Measurements from ENCODE around the gene TOPAZ1.
A peak's percentile ranks its signal among the peaks of the same experiment; 100 is the strongest.

The TOPAZ1 gene

GRCh38 chr3:44241706-44242105 lies at the start of gene TOPAZ1:
TOPAZ1 (plus strand) TSS chr3:44241886; CDS start chr3:44242054, 168 bp downstream.
- no peak for DNase-seq (ENCODE audit: low read depth in 1 of 2, low spot score in 1 of 2)

DNA sequence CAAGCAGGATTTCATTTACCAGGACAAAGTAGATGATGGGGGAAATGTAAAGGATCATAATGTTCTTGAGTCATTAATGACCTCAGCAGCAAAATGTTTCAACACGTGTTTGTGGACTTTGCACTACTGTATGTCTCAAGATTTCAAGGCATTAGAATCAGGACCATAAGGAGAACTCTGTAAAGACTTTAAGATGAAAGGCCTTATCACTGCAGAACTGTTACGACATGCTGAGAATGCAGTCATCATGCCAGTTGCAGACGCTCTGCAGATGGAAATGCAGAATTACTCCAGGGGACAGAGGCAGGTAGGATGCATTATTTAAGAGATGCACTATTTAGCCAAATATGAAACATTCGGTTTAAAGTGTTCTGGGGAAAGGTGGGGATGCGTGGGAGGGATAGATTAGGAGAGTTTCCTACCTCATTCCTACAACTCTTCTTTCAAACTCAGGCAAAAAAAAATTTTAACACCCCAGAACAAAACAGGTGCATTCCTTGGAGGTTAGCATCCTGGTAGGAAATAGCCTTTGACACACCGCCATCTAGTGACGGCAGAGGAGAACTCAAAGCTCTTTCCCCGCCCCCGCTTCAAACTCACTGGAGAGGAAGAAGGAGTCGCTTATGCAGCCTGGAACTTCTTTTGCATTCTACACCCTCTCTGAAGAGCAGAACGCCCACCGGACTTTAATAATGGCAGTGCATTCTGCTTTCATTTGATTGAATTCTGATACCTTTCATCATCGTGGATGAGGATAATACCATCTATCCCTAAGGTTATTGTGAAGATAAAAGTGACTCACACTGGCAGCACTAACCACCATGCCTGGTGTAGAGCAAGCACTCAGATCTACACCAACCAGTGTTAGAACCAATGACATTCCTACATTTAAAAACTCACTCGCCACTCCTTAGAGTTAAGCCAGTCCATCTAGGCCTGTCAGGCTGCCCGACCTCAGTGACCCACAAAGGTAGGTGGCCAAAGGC lies 43.1 kb upstream of the TOPAZ1 start:
- DNase-seq (ENCODE audit: low read depth in 1 of 2, low spot score in 1 of 2), result peak; percentile 17 to 46

GRCh38 chr3:44206261-44206660 lies 35.4 kb upstream of the TOPAZ1 start:
- no peak for DNase-seq (ENCODE audit: low read depth in 1 of 2, low spot score in 1 of 2)

DNA sequence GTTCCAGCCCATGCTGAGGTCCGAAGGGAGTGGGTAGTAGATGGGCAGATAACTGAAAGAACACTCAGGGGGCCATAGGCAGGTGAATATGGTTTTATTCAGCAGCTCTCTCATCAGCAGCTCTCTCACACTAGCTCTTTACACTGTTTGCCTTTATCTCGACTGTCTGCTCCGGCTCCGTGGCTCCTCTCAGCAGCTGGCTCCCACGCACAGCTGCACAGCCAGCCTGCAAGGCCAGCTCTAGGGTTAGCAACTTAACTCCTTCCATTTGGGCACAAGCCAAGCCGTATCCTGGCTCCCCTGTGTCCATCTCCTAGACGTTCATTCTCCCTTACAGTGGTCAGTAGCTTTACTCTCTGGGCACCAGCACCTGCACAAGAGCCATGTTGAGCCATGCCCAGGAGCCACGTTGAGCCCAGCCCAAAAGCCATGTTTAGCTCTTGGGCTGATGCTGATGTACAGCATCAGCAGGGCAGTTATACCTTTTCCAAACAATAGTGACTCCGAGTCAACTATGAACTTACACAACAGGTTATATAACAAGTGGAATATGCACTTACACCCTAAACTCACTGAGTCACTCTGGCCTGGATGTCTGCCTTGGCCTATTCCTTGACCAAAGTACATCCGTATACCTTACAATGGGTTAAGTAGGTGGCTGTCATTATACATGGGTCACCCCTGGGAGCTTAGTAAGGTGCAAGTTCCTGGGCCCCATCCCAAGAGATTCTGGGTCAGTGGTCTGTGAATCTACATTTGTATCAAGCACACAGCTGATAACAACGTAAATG lies 34.6 kb upstream of the TOPAZ1 start:
- no peak for DNase-seq (ENCODE audit: low read depth in 1 of 2, low spot score in 1 of 2)

- no peak for DNase-seq (ENCODE audit: low read depth in 1 of 2, low spot score in 1 of 2)
Observed at GRCh38 chr3:44208086-44208485, 33.6 kb upstream of the TOPAZ1 start.

DNA sequence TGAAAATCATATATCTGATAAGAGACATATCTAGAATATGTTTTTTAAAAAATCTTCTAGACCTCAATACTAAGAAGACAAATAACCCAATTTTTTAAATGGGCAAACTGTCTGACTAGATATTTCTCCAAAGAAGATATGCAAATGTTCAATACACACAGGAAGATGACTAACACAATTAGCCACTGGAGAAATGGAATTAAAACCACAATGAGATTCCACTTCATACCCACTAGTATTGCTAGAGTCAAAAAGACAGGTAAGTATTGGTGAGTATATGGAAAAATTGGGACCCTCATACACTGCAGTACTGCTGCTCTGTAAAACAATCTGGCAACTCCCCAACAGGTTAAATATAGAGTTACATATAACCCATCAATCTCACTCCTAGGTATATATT lies 33.1 kb upstream of the TOPAZ1 start:
- no peak for DNase-seq (ENCODE audit: low read depth in 1 of 2, low spot score in 1 of 2)

DNA sequence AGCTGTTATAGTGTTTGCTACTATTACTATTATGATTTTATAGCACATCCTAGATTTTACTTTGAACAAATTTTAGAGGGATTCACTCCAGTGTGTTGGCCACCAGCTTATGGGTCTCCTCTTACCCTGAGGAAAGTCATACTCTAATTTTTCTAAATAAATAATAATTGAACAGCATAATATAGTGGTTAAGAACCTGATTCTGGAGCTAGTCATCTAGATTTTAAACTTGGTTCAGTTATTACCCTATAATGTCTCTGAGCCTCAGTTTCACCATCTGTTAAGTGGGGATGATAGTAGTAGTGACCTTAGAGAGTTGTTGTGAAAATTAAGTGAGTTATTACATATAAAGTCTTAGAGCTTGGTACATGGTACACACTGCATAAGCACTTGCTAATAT lies 30.7 kb upstream of the TOPAZ1 start:
- no peak for DNase-seq (ENCODE audit: low read depth in 1 of 2, low spot score in 1 of 2)

DNA sequence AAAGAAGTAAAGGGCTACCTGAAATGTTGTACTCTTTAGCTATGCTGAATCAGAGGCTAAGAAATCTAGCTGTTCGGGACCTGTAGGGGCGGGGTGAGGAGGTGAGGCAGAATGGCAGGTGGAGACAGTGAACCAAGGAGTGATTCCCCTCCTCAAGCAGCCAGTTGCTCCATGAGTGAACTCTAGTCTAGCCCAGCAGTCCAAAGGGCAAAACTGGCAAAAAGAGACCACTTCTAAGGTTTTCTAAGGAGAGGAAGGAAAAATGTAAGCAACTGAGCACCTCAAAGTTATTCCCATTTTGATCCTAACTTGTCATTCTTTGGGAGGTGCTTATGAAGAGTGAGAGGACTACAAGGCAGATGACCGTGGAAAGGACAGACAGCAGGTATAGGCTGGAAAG lies 19.3 kb upstream of the TOPAZ1 start:
- no peak for DNase-seq (ENCODE audit: low read depth in 1 of 2, low spot score in 1 of 2)

- DNase-seq (ENCODE audit: low read depth in 1 of 2, low spot score in 1 of 2), result no peak
Observed at GRCh38 chr3:44223299-44223698, 18.4 kb upstream of the TOPAZ1 start.

- no peak for DNase-seq (ENCODE audit: low read depth in 1 of 2, low spot score in 1 of 2)
Observed at GRCh38 chr3:44224131-44224530, 17.6 kb upstream of the TOPAZ1 start.

- DNase-seq (ENCODE audit: low read depth in 1 of 2, low spot score in 1 of 2), result no peak
Observed at GRCh38 chr3:44226573-44226972, 15.1 kb upstream of the TOPAZ1 start.

- no peak for DNase-seq (ENCODE audit: low read depth in 1 of 2, low spot score in 1 of 2)
Observed at GRCh38 chr3:44227632-44228031, 14.1 kb upstream of the TOPAZ1 start.

DNA sequence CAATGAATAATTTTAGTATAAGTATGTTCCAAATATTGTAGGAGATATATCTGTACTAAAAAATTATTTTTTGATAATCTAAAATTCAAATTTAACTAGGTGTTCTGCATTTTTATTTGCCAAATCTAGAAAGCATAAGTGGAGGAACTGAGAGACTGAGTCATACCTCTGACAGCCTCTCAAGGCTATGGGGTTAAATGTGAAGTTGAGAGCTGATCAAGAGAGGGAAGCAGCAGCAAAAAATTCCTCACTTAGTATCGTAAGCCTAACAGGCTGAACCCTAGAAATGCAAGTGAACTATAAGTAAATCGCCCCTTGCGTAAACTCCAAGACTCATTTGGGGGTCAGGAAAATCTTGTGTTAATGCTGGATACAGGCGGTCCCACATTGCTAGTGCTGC lies 12.8 kb upstream of the TOPAZ1 start:
- DNase-seq (ENCODE audit: low read depth in 1 of 2, low spot score in 1 of 2), result no peak

GRCh38 chr3:44232407-44232806 lies 9.3 kb upstream of the TOPAZ1 start:
- no peak for DNase-seq (ENCODE audit: low read depth in 1 of 2, low spot score in 1 of 2)

DNA sequence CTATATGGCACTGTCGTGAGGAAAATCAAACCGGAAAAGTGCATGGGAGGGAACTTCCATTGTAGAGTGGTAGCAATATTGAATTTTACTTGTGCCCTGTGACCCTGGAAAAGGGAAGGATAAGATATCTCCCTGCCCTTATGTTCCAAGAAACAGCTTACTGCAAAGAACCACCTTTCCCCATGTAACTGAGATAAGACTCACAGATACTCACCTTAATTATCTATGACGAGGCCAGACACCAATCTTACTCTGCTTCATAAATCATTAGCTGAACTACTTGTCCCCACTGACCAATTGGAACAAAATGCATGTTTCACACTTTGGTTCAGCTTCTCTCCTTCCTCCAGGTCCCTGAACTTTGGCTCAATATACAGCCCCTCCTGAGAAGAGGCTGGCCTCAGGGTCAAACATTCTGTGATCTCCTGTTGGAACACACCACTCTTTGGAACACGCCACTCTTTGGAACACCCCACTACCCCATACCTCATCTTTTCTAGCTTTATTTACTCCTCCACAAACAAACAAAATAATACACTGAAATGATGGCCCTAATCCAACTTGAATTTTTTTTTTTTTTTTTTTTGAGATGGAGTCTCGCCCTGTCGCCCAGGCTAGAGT lies 6.9 kb upstream of the TOPAZ1 start:
- no peak for DNase-seq (ENCODE audit: low read depth in 1 of 2, low spot score in 1 of 2)

- DNase-seq (ENCODE audit: low read depth in 1 of 2, low spot score in 1 of 2), result peak in 1 of 2 donors; percentile 9
Observed at GRCh38 chr3:44235604-44236484, 5.8 kb upstream of the TOPAZ1 start.

DNA sequence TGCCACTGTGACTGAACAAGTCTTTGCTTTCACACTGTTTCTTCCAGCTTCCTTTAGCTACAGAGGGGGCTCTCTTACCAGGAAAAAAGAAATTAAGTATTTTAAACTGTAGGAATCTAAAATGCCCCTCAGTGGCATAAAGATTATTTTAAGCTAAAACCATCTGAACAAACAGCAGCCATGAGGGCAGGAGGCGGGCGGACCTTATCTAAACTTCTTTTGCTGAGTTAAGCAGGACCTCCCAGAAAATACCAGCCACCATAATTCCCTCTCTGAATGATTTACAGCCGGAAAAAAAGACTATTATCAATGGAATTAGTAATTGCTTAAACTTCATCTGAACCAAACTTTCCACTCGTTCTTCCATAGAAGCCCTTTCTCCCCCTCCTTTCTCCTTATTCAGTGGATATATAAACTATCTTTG lies 5.2 kb upstream of the TOPAZ1 start:
- no peak for DNase-seq (ENCODE audit: low read depth in 1 of 2, low spot score in 1 of 2)

DNA sequence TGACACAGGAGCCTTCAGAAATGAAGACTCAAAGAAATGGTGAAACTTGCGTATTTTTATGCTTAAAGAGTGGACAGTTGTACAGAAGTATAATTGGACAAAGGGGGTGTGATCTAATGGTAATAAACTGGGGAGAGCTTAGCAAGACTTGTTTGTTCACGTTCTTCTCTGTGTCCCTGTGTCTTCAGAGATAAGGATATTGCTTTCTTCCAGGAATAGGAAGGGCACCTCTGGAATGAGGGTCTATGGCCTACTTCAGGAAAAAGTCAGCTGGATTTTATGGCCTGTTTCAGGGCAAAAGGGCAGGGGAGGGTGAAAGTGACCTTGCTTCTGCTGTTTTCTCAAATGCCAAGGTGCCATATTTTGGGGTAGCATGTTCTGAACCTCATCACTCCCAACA lies 4.5 kb upstream of the TOPAZ1 start:
- DNase-seq (ENCODE audit: low read depth in 1 of 2, low spot score in 1 of 2), result no peak

DNA sequence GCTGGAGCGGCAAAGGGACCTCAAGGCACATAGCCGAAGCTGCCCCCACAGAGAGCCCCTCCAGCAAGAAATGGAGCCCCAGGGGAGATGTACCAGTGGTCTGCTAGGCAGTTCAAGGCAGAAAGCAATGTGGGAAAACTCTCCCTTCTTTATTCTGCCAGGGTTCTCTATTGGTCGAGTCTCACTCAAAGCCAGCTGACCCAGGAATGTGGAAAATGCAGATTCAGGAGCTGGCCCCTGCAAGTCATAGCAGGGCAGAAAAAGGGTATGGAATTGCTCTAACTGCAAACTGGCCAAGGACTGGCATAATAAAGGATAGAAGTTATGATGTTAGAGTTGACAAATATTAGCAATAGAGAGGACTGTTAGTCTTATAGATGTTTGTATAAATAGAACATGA lies 4.0 kb upstream of the TOPAZ1 start:
- no peak for DNase-seq (ENCODE audit: low read depth in 1 of 2, low spot score in 1 of 2)

- no peak for DNase-seq (ENCODE audit: low read depth in 1 of 2, low spot score in 1 of 2)
Observed at GRCh38 chr3:44238889-44239288, 2.8 kb upstream of the TOPAZ1 start.

- no peak for DNase-seq (ENCODE audit: low read depth in 1 of 2, low spot score in 1 of 2)
Observed at GRCh38 chr3:44240061-44240460, 1.6 kb upstream of the TOPAZ1 start.

Measured in activated T-helper 1 cell treated with anti-CD3 and anti-CD28 coated beads, Interleukin-2, amount 50 U/mL, for 16 hours (primary cell).